ENCODE measurements around the gene CHTF18. TPM values are rescaled to one million over a fixed set of nuclear protein-coding genes. Genes with fewer than 3 reads are reported as not detected.

Gene CHTF18
- total RNA-seq, 1 experiment from 2014 or later: 102 TPM

GRCh38 chr16:839643-840408 is 51.4 kb downstream of the CHTF18 start:
- Histone ChIP-seq H3K27me3 (replicated peaks; ENCODE audit: control insufficient read depth, insufficient read depth, low read length) (no peaks in the 10 kb centered on the region), H3K36me3 (ENCODE audit: control insufficient read depth, insufficient read depth, low read length) (no peaks in the 10 kb centered on the region), H3K4me1 (no peaks in the 10 kb centered on the region), H3K4me3 (ENCODE audit: low read depth, low read length) (no peak overlapping the region), H3K9me3 (no peaks in the 10 kb centered on the region)
- POLR2A ChIA-PET: no interaction called here
- no peaks in the 10 kb centered on the region for H3K36me3 Mint-ChIP-seq (ENCODE audit: insufficient read depth, unreplicated experiment)
- CTCF ChIA-PET: no interaction called here
- TF ChIP-seq CTCF (IDR thresholded peaks at IDR 0.05; ENCODE audit: insufficient read depth in 1 of 2, low read depth in 1 of 2, low read length in 1 of 2, severe bottlenecking in 1 of 2, unreplicated experiment in 1 of 2): no peak
- no peaks in the 10 kb centered on the region for H3K9me3 Mint-ChIP-seq (ENCODE audit: unreplicated experiment)
- no peak overlapping the region for H3K27ac Mint-ChIP-seq (ENCODE audit: unreplicated experiment)
- no peak overlapping the region for H3K4me3 Mint-ChIP-seq (ENCODE audit: unreplicated experiment)
- no peak for DNase-seq
- BruUV-seq (replicated peaks): no TSS peak
- intact Hi-C loops (cut with micrococcal nuclease; ENCODE audit: unreplicated experiment): no loop called here
- H3K4me1 Mint-ChIP-seq (ENCODE audit: low read depth, unreplicated experiment): no peaks in the 10 kb centered on the region
- H3K27me3 Mint-ChIP-seq (ENCODE audit: insufficient read depth, unreplicated experiment): no peaks in the 10 kb centered on the region

DNA sequence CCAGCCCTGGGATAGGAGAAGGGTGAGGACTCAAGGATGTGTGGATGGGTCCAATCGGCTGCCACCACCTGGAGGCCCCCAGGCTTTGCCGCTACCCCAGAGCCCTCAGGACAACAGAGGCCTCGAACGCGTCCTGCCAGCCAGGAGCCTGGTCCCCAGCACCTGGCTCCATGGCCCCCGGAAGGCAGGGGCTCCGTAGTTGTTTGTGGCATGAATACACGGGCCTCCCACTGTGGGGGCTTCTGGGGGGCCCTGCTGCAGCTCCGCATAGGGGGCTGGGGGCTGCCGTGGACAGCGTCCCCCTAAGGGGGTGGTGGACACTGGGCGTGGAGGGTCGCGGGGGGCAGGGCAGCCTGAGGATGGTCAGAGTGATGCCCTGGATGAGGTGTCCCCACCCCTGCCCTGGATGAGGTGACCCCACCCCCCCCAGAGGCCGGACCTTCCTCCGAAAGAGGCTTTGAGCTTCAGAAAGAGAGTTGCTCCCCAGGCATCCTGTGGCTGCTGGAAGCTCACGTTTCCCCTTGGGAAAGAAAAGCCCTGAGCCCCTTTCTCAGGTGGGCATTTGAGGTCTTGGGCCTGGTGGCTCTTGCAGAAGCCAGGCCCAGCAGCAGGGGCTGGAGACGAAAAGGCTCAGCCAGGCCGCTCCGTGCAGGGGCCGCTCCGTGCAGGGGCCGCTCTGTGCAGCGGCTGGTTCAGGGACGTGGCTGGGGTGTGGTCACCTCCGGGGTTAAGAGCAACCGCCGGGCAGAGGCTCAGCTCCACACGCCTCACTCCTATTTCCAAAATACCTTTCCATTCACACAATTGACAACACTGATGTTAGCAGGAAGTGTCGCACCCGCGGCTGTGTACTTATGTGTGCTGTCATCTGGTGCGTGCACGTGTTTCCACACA is 52.4 kb downstream of the CHTF18 start:
- Mint-ChIP-seq H3K36me3 (ENCODE audit: insufficient read depth, unreplicated experiment) (no peaks in the 10 kb centered on the region), H3K9me3 (ENCODE audit: unreplicated experiment) (no peaks in the 10 kb centered on the region), H3K4me3 (ENCODE audit: unreplicated experiment) (no peak overlapping the region), H3K4me1 (ENCODE audit: low read depth, unreplicated experiment) (no peaks in the 10 kb centered on the region), H3K27me3 (ENCODE audit: insufficient read depth, unreplicated experiment) (peaks cover 3% of the 10 kb centered on the region), H3K27ac (ENCODE audit: unreplicated experiment) (no peak overlapping the region)
- Histone ChIP-seq H3K9me3 (no peaks in the 10 kb centered on the region), H3K27me3 (replicated peaks; ENCODE audit: control insufficient read depth, insufficient read depth, low read length) (no peaks in the 10 kb centered on the region), H3K36me3 (ENCODE audit: control insufficient read depth, insufficient read depth, low read length) (no peaks in the 10 kb centered on the region), H3K4me1 (no peaks in the 10 kb centered on the region), H3K4me3 (ENCODE audit: low read depth, low read length) (no peak overlapping the region)
- DNase-seq: no peak
- intact Hi-C loops (cut with micrococcal nuclease; ENCODE audit: unreplicated experiment): no loop called here
- no TSS peak for BruUV-seq (replicated peaks)
- ChIA-PET POLR2A (interaction anchor here (0.6 kb wide), 1 partner anchor 278 kb away, joined by 7 read pairs; no protein-coding TSS in a partner anchor), CTCF (interaction anchor here (0.7 kb wide), 1 partner anchor 216 kb away, joined by 4 read pairs; no protein-coding TSS in a partner anchor)
- TF ChIP-seq CTCF (IDR thresholded peaks at IDR 0.05; ENCODE audit: insufficient read depth in 1 of 2, low read depth in 1 of 2, low read length in 1 of 2, severe bottlenecking in 1 of 2, unreplicated experiment in 1 of 2): no peak

- no peak overlapping the region for H3K4me3 ChIP-seq (ENCODE audit: low read depth, low read length)
- no peaks in the 10 kb centered on the region for H3K4me1 Mint-ChIP-seq (ENCODE audit: low read depth, unreplicated experiment)
- no peaks in the 10 kb centered on the region for H3K36me3 ChIP-seq (ENCODE audit: control insufficient read depth, insufficient read depth, low read length)
- H3K27ac Mint-ChIP-seq (ENCODE audit: unreplicated experiment): no peak overlapping the region
- H3K9me3 ChIP-seq: no peaks in the 10 kb centered on the region
- H3K27me3 ChIP-seq (replicated peaks; ENCODE audit: control insufficient read depth, insufficient read depth, low read length): no peaks in the 10 kb centered on the region
- peaks cover 3% of the 10 kb centered on the region for H3K27me3 Mint-ChIP-seq (ENCODE audit: insufficient read depth, unreplicated experiment)
- DNase-seq: no peak
- intact Hi-C loops (cut with micrococcal nuclease; ENCODE audit: unreplicated experiment): no loop called here
- H3K4me1 ChIP-seq: no peaks in the 10 kb centered on the region
- no peaks in the 10 kb centered on the region for H3K9me3 Mint-ChIP-seq (ENCODE audit: unreplicated experiment)
- no peak overlapping the region for H3K4me3 Mint-ChIP-seq (ENCODE audit: unreplicated experiment)
- no TSS peak for BruUV-seq (replicated peaks)
- TF ChIP-seq CTCF (IDR thresholded peaks at IDR 0.05; ENCODE audit: insufficient read depth in 1 of 2, low read depth in 1 of 2, low read length in 1 of 2, severe bottlenecking in 1 of 2, unreplicated experiment in 1 of 2): no peak
- no peaks in the 10 kb centered on the region for H3K36me3 Mint-ChIP-seq (ENCODE audit: insufficient read depth, unreplicated experiment)
- CTCF ChIA-PET: interaction anchor here (0.7 kb wide), 1 partner anchor 216 kb away, joined by 4 read pairs; no protein-coding TSS in a partner anchor
- POLR2A ChIA-PET: interaction anchor here (0.6 kb wide), 1 partner anchor 277 kb away, joined by 7 read pairs; no protein-coding TSS in a partner anchor
Observed at GRCh38 chr16:841455-842060, 53.1 kb downstream of the CHTF18 start.
